C1 segment of cervical spinal cord (tissue), 14 donors: ENCODE measurements around the gene SH3RF3.

Source experiments
- DNase-seq, 14 donors: peaks; one replicate each; lab custom pipeline; 2025; lab: John Stamatoyannopoulos, UW

Gene SH3RF3

DNA sequence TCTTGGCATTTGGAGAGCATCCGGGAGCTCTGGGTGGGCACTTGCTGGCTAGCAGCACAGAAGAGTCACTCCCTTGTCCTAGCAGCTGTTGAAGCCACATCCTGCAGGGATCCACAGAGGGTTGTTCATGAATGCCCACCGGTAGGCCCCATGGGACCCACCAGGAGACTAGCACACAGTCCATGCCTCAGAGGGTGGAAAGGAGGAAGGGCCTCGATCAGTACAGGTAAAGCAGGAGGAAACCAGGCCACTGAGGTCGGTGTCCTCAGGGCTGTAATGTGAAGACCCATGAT is 279.0 kb downstream of the SH3RF3 start:
- no peak for DNase-seq

DNA sequence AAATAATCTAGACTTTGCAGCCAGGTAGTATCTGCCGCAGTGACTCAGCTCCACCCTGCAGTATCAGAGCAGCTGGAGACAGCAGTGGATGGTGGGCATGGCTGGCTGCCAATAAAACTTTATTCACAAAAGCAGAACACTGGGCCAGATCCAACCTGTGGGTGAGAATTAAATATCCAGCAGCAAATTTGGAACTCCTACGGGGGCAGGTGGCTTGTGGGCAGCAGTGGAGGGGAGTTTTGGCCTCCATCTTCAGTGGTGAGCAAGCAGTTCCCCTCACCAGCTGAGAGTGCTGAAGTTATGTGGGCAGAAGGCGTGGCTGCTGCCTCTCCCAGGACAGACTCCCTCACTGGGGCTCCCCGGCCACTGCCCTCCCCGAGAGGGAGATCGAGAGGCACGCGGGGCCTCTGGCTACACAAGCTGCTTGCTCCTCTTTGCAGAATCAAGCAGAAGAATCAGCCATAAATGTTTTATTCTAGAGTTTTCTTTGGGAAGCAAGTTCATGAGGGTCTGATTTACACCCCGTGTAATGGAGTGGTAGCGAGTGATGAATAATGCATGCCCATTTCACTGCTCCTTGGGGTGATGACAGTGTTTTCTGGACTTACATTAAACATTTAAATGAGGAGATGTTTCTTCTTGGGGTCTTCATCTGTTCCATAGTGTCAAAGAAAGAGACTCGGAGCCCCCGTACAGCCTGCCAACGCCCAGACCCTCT is 280.5 kb downstream of the SH3RF3 start:
- DNase-seq: no peak

DNA sequence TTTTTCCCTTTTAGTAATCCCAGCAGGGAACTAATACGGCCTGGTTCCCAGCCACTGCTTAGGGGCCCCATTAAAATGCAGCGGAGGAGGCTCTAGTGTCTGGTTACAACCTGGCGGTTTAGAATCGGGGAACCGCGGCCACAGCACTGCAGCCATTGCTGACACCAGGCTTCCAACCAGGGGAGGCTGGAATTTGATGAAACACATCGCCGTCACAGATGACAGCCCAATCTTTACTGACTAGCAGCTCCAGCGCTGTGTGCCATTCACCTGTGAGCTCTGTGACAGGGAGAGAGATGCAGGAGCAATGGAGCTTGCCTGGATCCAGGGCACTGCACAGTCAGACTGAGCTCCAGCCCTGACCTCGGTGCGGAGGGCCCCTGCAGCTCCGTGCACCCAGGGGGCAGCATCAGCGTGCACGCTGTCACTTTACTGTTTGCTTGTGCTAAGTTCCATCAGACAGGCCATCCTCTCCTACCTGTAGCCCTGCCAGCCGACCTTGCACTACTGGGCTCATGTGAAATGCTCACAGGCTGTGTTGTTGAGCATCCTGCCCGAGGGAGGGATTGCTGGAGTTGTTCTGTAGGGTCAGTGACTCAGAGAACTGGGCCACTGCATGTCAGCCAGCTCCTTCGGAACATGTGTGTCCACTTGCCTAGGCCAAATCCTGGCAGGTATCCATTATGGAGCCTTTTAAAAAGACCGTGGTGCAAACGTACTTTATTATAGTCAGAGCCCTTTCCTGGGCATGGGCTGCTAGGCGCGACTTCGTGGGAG is 281.2 kb downstream of the SH3RF3 start:
- no peak for DNase-seq

DNA sequence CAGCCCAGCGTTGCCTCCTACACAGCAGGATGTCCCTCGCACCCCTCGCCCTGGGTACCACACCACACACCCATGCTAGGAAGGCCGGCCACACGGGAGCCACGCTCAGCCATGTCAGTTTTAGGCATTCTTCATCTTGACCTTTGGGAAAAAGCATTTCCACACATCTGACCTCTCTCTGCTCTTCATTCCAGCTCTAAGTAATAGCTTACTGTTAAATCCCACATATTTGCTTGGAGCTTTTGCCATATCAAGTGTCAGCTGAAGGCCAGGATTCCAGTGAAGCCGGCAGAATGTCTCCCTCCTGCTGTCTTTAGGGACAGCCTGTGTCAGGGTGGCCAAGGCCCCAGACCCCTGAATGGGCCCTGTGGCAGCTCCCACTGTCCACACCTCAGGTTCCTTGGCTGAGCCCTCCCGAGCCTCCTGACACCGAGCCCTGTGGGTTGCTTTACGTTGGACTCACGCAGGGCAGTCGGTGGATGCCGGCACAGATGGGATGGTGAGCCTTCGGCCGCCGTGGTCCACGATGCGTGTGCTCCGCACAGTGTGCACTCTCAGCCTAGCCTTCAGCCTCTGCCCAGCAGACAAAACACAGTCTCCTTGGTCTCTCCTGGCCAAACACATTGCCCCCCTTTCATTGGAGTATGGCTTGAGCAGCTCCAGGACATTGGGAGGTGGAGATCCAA is 282.8 kb downstream of the SH3RF3 start:
- no peak for DNase-seq

DNA sequence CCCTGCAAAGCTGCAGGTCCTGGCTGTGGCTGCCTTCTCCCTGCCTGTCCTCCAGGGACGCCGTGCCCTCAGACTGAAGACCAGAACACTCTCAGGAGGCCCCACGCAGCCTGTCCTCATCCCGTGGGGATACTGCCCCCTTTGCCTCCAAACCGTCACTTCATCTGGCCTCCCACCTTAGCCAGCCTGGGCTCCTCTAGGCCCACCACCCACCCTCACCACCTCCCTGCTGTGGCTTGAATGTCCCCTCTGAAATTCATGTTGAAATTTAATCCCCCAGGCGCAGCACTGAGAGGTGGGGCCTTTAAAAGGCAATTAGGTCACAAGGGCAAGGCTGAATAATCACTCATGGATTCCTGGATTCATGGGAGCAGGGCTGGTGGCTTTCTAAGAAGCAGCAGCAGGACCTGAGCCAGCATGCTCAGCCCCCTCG is 286.6 kb downstream of the SH3RF3 start:
- DNase-seq: no peak

DNA sequence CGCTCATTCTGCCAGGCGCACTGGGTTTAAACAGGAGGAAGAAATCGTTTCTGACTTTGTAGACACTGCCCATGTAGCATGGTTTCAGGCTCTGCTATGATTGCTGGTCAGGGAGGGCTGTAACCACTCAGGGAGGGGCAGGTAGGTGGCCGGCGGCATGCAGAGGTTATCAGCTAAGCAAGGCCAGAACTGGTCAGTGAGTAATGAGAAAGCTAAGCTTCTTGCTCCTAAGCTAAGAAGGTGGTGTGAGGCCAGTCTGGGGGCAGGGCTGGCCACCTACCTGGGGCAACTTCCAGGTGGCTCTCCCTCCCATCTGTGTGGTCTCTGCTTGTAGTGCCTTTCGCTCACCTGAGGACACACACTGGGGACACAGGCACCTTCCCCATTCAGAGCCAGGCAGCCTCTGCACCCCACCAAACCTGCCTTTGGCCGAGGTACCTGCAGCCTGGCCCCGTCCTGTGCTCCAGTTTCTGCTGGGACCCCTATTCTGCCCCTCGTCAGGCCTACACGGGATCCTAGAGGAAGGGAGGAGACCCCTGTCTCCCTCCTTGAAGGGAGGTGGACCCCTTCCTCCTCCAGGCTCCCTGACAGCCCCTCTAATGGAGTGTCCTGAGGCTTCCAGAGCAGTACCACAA is 288.8 kb downstream of the SH3RF3 start:
- DNase-seq: no peak

DNA sequence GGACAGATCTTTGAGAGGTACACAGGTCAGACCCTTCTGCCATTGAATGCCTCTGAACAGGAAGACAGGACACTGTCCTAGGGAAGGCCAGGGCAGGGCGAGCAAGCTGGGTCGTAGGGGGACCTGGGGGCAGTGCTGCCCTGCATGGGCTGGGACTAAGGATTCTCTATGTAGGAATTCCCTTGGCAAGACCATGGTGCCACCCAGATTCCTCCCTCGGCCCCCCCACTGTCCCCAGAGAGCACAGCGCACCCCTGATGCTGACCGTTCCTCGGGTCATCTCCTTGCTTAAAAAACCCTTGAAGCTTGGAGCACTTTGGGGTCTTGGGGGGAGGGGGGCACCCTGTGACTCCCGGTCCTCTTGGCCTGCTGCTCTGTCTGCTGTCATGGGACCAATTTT is 289.7 kb downstream of the SH3RF3 start:
- DNase-seq: no peak

DNA sequence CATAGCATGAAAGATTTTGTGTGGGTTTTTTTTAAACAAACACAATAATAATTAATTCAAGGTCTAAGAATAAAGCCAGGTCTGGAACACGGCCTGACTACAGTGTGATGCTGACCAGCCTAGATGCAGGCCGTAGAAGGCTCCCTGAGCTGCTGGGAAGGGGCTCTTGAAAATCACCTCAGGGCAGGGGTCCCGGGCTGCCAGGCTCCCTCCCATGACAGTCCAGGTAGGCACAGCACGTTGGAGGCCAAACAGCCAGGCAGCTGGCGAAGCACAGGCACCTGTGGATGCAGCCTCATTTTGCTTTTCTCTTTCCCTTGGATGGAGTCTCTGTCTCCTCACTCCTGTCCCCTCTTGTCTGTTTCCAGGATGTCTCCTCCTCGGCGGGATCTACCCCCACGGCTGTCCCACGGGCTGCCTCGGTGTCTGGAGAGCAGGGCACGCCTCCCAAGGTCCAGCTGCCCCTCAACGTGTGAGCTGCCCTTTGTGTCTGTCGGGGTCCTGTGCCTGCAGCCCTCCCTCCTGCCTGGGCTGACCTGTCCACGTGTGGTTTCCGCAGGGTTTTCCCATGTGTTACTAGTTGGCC is 290.3 kb downstream of the SH3RF3 start:
- DNase-seq: no peak

DNA sequence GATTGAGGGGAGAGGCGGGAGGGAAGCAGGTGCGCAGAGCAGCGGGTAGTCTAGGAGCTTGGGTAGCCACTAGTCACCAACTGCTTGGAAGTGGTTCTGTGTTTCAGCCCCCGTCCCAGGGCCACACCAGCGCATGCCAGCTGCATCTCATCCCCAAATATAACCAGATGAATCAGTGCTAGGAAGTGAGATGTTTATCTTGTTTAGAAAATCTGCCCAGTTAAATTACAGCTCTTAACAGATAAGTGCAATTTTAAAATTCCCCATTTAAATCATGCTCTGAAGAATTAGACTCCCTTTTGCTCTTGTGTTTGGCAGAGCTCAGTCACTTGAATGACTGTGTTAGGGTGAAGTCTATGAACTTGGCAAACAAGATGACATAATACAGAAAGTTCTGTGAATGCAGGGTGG is 291.0 kb downstream of the SH3RF3 start:
- DNase-seq: no peak

DNA sequence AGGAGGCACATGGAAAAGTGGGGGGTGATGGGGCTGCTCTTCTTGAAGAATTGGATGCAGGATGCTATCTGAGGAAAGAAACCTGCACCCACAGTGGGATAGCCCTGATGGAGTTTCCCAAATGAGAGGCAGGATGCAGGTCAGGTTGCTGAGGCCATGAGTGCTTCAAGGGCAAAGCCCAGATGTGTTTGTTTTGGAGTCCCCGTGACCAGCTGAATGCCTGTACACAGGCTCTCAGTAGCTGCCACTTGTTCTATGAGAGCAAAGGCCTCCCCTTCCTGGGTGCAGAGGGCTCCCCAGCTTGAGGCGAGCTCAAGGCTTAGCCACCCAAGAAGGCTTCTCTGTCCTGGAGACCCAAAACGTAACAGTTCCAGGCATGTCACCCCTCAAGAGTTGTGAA is 292.1 kb downstream of the SH3RF3 start:
- DNase-seq: no peak

DNA sequence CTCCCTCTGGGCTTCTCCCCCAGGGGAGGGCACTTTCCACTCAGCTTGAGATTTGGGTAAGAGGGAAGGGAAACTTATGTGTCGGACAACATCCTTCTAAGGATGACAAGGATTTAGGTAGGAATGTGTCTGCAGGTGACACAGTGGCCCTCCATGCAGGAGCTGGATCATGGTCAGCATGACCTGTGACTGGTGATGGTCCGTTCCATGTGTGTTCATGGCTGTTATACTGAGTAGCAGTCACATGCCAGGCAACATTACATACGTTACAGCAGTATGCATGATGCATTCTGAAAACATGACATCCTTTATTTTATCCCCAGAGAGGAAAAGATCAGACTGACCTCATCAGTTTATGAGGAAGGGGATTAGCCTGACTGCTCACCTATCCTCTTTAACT is 292.6 kb downstream of the SH3RF3 start:
- DNase-seq: no peak

DNA sequence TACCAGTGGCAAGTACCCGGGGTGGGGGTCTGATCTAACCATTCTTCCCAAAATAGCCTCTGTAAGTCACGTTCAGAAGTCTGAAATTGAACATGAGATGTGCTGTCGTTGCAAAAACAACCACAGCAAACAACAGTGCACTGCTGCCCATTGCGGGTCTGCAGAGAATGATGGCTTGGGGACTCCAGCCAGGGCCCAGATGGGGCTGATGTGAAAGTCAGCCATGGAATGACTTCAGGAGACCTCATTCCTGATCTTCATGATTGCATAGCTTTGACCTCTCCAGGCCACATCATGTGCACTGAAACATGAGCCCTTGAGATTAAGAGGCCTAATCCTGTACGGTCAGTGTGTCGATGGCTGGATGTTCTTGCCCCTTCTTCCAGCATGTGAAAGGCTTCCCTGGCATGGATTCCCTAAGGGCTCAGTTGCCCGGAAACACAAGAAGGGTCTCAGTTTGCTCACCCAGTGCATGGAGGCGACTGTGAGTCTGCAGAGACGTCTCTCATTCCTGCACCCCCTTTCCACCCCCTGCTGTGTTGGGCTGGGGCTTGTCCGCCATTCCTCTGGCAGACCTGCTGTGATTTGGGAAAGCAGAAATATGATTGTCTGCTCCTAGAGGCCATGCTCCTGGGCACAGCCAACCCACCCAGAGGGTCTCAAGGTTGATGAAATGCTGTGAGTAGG is 293.2 kb downstream of the SH3RF3 start:
- no peak for DNase-seq

DNA sequence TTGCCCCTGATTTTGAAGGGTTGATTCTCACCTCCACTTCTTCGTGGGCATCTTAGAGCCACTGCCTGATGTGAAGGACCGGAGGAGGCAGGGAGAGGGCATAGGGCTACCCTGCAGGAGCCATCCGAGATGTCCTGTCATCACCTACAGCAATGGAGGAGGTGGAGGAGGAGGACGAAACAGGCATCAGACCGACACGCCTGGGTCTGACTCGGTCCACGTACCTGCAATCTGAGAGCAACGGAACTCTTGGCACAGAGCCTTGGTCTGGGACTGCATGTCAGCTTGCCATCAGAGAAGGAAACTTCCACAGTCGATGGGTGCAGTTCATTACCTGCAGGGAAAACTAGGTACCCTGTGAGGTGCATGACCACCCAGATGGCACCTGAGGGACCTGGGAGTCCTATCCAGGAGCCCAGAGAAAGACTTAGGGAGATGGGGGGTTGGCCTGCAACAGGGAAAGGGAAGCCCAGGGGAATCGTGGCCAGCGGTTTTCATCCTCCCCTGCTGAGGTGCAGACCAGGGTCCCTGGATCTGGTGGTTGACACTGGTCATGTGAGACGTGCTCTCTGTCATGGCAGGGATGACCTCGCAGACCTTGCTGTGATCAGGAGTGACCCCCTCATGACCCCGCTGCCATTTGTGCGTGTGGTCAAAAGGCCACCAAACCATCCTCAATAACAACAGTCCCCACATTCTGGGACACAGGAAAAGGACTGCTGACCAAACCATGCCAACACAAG is 293.9 kb downstream of the SH3RF3 start:
- no peak for DNase-seq

DNA sequence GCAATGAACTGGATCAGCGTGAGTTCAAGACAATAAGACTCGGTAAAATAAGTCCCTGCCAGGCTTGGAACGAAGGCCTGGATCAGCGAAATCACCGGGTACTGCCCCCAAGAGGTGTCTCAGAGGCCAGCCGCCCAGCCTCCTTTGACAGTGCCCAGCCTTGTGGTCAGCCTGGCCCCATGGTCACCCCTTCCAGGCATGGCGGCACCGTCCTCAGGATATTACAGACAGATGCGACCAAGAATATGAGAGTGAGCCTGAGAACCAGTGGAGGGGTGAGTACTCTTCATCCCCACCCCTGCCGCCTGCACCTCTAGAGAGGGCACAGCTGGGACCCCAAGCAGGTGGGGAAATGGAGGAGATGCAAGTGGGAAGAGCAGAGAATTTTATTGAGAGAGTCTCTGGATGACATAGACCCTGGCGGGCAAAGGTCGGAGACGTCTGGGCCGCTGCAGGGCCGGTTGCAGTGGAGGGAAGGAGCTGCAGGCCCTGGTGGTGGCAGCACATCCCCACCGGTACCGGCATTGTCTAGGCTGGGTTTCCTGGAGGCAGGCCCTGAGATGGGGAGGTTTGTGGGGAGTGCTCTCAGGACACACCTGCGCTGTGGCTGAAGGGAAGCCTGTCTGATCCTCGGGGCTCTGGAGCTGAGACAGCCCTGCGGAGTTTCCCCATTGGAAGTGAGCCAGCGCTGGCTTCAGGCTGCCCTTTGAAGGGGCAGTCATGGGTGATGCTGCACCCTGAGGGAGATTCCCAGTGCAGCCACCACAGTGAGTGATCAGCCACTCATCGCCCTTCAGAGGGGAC is 294.8 kb downstream of the SH3RF3 start:
- DNase-seq: no peak

DNA sequence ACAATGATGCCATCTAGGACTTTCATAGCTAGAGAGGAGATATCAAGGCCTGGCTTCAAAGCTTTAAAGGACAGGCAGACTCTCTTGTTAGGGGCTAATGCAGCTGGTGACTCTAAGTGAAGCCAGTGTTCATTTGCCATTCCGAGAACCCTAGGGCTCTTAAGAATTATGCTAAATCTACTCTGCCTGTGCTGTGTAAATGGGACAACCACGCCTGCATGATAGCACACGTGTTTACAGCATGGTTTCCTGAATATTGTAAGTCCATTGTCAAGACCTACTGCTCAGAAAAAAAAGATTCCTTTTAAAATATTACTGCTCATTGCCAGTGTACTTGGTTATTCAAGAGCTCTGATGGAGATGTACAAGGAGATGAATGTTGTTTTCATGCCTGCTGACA is 296.4 kb downstream of the SH3RF3 start:
- no peak for DNase-seq

DNA sequence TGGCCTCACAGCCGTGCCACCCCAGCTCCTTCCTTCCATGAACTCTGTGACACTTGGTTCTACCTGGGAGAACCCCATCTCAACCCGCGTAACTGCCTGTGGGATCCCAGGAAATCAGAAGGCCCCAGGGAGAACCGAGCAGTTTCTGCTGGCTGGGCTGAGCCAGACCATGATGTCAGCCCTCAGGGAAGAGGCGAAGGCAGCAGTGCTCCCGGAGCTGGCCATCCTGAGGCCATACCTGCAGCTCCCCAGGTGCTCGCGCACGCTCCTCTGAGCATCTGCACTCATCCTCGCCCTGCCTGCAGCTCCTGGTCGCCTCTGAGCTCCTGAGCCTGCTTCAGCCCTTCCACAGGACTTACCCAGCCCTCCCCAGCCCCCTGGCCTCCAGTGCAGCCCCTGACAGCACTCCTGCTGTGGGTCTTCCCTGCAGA is 298.7 kb downstream of the SH3RF3 start:
- no peak for DNase-seq

DNA sequence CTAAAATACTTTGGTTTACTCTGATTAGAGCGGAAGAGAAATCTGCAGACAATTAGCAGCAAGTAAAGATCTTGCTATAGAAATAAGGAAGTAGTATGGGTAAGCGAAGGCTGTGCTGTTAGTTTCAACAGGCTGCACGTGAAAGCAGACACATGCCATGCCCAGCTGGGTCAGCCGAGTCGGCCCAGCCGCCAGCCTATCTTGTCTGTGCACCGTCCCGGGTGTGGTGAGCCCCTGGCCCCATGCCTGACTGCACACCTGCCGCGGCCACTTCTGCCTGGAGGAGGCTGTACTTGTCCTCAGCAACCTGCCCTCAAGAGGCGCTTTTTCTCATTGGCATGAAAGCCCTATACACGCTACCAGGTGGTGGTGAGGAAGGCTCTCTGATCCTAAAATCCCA is 299.3 kb downstream of the SH3RF3 start:
- DNase-seq: no peak

DNA sequence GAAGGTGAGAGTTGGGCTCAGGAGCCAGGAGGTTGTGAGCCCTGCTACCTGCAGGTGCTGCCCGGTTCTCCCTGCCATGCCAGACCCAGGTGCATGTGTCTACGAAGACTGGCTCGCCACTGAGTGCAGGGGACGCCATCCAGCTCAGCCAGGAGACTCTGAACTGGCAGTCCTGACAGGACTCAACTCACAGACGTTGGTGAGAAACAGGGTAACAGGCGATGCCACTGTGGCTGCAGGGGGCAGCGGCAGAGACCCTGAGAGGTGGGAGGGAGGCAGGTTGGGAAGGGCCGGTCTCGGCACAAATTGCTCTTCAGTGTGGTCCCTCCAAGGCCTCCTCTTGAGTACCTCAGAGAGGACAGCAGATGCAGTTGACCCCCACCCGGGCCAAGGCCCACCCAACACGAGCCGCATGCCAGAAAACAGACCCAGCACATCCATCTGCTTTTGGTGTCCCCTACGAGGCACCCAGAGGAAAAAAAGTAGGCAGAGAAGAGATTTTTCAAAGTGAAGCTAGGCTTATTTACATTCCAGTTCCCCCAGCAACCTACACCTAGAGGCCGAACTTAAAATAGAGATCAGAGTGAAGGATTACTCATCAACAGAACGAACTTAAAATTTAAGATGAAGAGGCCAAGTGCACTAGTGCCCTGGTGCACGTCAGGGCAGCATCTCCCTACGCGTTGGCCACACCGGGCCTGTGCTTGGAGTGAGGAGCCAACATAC is 300.0 kb downstream of the SH3RF3 start:
- no peak for DNase-seq
